Activated CD8-positive, alpha-beta memory T cell treated with anti-CD3 and anti-CD28 coated beads for 1 hour (primary cell): Measurements from ENCODE around the gene ISCU.

Experiments used
- DNase-seq, 2 donors: peaks; one replicate each; pipeline ENCODE4 v3.0.0-alpha.2; 2020; ENCODE audit warnings: low read depth in 1 of 2; ENCODE audit errors: extremely low read depth in 1 of 2

ISCU gene

GRCh38 chr12:108602209-108602705 lies 39.9 kb downstream of the ISCU start:
- DNase-seq: no peak

- no peak for DNase-seq
Observed at GRCh38 chr12:108602976-108603704, 40.7 kb downstream of the ISCU start.

GRCh38 chr12:108603743-108604142 lies 41.3 kb downstream of the ISCU start:
- DNase-seq: no peak

GRCh38 chr12:108604208-108604941 lies 42.0 kb downstream of the ISCU start:
- no peak for DNase-seq

- DNase-seq: no peak
Observed at GRCh38 chr12:108605000-108605689, 42.7 kb downstream of the ISCU start.

- DNase-seq: no peak
Observed at GRCh38 chr12:108605690-108606406, 43.5 kb downstream of the ISCU start.

GRCh38 chr12:108606492-108606891 lies 44.1 kb downstream of the ISCU start:
- DNase-seq: no peak

- DNase-seq: no peak
Observed at GRCh38 chr12:108607981-108608600, 45.7 kb downstream of the ISCU start.

- no peak for DNase-seq
Observed at GRCh38 chr12:108608616-108609015, 46.2 kb downstream of the ISCU start.

- no peak for DNase-seq
Observed at GRCh38 chr12:108609537-108610335, 47.3 kb downstream of the ISCU start.

GRCh38 chr12:108610336-108610815 lies 48.0 kb downstream of the ISCU start:
- no peak for DNase-seq

- DNase-seq: no peak
Observed at GRCh38 chr12:108610856-108611605, 48.6 kb downstream of the ISCU start.

GRCh38 chr12:108611884-108612415 lies 49.6 kb downstream of the ISCU start:
- DNase-seq: peak in 1 of 2 donors; percentile 36

GRCh38 chr12:108612788-108613282 lies 50.4 kb downstream of the ISCU start:
- DNase-seq: no peak

GRCh38 chr12:108613548-108613947 lies 51.2 kb downstream of the ISCU start:
- no peak for DNase-seq

GRCh38 chr12:108614041-108614440 lies 51.6 kb downstream of the ISCU start:
- no peak for DNase-seq

GRCh38 chr12:108614639-108615038 lies 52.2 kb downstream of the ISCU start:
- DNase-seq: no peak

GRCh38 chr12:108615918-108616317 lies 53.5 kb downstream of the ISCU start:
- DNase-seq: no peak
